GM21786 (cell line): Measurements from ENCODE around the gene TRAM2.

Experiments
- ATAC-seq: cut with Tn5 transposase; IDR thresholded peaks from one replicate; pipeline ENCODE4 v1.9.1; 2021; ENCODE audit not compliant: unreplicated experiment

The TRAM2 gene

DNA sequence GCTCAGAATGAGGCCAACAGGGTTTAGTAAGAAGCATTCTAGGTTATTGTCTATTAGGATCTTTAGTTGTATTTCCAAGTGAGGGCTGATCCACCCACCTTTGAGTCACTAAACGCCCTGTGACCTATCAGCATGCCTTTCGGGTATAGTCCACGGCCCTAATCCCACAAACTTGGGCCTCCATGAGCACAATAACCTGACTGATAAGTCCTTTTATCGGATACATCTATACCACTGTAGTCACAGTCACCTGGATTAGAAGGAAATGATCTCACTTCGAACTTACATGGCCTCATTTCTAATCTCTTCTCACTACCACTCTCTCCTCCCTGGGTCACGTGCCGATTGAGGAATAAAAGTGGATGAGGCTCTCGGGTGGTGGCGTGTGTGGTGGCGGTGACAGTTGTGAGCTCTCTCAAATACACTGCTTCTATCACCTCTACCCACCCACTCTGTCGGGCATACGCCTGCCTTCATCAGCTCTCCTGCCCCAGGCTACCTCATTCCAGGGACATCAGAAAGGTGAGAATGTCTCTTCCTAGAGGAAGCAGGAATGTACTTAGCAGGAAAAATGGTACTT, 65.2 kb downstream of the TRAM2 start:
- no peak for ATAC-seq

DNA sequence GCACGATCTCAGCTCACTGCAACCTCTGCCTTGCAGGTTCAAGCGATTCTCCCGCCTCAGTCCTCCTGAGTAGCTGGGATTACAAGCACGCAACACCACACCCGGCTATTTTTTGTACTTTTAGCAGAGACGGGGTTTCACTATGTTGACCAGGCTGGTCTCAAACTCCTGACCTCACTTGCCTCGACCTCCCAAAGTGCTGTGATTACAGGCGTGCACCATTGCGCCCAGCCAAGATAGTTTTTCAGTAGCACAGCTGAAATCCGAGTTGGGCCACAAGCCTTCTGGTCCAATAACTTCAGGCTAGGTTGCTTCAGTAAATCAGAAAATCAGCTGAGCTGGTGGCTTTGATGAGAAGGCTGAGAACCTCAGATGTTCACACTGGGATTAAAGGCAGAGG, 65.7 kb downstream of the TRAM2 start:
- no peak for ATAC-seq

DNA sequence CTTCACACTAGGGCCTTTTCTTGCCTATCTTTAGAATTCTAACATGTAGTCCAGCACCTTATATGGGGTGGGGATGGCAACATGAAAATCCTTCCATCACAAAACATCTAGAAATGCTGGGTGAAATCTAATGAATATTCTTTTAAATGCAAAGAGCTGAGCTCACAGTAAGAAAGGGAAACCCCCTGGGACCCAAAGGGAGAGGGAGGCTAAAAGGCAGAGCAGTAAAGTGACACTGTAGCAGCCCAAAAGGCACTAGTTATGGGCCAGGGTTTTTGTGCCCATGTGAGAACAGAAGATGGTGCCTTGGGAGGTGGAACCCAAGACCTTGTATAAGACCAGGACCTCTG, 66.7 kb downstream of the TRAM2 start:
- no peak for ATAC-seq

DNA sequence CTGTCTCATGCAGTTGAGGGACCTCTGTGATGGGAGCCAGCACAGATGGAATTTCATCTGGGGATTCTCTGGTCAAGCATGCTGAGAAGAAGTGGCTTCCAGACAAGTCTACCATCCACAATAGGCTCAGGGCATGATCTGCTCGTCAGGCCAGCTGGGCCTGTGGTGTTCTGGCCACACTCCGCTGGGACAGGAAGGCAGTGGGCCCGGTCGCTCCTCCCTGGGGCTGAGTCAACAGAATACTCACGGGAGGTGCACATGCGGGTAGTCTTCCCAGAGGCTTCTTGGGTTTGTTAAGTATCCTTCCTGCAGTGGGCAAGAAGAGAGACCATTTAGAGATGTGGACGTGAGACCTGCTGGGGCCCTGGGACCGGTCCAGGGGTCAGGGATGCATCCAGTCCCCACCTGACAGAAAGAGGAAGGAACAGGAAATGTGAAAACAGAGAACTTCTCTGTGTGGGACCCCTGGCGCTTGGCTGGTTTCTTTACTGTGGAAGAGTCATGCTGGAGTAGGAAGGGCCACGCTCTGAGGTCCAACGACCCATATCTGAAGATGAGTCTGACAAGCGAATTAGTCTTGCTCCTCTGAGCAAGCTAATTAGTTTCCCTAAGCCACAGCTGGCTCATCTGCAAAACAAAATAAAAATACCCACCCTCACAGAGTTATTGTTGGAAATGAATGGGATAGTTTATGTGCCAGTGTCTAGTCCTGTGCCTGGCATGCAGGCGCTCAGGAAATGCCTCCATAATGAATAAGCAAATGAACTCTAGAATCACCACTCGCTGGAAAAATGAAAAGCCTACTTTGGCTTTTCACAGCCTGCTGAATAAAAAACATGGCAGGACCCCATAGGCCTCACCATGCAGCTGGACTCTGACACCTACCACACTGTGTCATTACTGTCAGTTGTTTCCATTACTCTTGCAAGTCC, 67.3 kb downstream of the TRAM2 start:
- ATAC-seq = no peak

DNA sequence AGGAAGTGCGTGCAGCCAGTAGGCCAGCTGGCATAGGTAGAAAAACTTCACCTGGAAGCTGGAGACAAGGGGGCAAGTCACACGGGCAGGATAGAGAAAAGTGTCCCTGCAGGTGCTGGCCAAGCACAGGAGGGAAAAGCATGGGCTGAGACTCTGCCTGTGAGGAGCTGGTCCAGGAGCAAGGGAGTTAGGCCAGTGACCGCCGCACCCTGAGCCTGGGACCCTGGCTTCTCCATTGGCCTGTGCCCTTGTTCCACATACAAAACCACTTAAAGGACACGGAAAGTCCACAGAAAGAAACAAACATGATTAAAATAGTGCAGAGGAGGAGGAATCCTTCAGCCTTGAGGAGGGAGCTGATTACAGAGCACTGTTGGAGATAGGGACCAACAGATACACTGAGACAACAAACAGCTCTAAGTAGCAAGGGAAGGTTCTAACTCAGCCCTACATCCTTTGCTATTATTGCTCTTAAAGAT, 68.6 kb downstream of the TRAM2 start:
- ATAC-seq = no peak

DNA sequence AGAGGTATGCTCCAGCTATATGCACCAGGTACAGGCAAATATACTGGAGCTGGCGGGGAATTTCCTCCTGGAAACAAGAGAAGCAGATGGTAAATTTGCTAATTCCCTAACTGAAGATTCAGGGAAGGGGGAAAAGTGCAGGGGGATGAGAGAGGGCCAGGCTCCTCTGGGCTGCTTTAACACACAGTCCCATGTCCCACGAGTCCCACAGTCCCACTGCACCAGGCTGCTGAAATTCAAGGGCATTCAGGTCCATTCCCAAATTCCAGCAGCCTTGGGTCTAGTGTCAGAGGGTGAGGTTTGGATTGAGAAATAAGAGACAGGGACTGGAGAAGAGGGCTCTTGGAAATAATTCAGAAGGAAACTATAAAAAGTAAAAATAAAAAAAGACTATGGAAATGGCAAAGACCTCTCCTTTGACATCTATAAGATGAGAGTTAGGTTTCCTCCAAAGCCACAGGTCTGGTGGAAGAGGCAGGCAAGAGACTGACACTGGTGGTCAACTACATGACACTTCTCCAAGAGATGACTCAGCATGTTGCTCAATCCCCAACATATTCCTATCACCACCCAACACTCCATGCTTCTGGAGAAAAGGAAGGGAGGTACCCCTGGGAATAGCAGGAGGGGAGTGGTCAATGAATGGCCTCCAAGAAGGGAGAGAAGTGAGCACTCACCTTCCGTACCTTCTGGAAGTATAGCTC, 69.2 kb downstream of the TRAM2 start:
- ATAC-seq = no peak

DNA sequence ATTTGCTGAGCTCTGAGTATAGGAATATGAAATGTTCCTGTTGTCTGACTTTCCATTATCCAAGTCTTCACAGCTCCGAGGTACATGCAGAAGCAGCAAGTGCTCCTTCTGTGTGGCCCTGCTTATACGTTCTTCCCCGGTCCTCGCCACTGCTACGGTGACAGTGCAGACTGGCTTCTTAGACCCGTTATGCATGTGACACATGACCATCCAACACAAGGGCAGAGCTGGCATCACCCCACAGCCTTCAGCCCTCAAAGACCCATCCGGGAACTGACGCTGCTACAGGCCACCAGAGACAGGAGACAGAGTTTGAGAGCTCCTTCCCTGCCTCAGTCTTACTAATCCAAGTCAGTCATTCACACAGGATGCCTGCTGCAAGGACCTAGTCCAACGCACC, 70.4 kb downstream of the TRAM2 start:
- ATAC-seq = no peak

DNA sequence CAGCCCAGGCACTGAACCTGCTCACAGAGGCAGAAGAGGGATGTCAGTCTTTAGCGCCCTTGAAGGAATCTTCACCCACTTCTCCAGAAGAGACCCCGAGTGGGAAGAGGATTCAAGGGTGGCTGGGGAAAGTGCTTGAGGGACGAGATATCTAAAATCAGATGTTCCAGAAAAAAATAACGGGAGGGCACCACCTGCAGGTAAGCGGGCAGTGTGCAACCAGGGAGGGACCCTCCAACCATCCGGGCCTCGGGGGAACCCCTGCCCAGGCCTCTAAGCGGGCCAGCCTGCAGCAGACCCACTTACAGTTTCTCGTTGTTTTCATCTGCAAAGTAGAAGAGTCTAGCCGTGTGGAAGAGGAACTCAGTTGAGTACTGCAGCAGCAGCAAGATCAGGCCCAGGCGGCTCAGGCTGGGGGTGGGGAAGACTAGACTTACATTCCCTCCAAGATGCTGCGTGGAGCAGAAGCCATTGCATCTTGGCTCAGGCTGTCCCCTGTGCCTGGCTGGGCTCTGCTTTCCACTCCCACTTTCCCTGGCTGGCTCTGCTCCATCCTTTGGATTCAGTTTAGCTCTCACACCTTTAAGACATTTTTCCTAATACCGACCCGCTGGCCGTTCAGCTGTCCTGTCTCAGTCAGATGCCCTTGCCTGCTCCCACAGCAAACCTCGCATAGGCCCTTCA, 71.0 kb downstream of the TRAM2 start:
- no peak for ATAC-seq

DNA sequence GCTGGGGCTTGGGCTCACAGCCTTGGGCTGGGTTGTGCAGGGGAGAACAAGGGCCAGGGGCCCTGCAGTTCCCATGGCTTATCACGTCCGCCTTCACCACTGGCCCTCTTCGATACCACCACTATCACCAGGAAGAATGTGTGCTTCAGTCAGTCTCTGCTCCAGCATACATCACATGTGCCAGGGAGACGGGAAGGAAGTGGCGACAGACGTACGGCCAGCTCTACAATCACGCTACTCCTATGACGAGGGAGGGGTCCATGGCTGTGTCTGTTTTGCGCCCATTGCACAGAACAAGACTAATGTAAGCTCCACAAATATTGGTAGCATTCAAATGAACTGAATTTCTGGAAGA, 72.1 kb downstream of the TRAM2 start:
- no peak for ATAC-seq

- no peak for ATAC-seq
Observed at GRCh38 chr6:52503851-52504781, 72.7 kb downstream of the TRAM2 start.

- ATAC-seq = no peak
Observed at GRCh38 chr6:52503323-52503747, 73.5 kb downstream of the TRAM2 start.

DNA sequence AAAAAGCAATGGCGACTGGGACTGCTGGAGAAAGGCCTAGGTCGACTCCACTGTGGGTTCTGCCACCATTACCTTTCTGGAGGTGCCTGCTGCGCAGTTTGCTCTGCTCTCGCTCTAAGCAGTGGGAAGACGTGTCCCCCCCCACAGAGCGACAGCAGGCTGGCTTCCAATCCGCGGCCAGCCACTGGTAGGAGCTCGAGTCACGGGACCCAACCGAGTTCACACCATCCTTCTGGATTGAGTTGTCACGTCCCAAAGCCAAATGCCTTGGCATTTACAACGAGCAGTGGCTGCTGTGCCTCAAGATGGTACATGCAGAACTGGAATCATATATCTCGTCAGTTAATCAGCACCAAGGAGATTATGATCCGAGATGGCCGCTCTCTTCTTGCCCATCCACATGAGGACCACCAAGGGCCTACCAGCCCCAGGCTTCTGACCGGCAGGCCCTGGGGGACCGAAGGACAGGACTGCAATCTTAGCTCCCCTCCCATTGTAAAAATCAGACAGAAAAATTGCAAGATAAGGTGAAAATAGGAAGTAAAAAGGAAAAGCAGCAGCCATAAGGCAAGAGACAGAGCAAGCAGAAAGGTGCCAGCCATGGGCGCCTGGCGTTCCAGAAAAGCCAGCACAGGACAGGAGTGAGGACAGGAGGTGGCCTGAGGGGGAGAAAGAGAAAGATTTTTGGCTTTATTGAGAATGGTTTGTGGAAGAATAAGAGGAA, 74.4 kb downstream of the TRAM2 start:
- ATAC-seq = no peak

DNA sequence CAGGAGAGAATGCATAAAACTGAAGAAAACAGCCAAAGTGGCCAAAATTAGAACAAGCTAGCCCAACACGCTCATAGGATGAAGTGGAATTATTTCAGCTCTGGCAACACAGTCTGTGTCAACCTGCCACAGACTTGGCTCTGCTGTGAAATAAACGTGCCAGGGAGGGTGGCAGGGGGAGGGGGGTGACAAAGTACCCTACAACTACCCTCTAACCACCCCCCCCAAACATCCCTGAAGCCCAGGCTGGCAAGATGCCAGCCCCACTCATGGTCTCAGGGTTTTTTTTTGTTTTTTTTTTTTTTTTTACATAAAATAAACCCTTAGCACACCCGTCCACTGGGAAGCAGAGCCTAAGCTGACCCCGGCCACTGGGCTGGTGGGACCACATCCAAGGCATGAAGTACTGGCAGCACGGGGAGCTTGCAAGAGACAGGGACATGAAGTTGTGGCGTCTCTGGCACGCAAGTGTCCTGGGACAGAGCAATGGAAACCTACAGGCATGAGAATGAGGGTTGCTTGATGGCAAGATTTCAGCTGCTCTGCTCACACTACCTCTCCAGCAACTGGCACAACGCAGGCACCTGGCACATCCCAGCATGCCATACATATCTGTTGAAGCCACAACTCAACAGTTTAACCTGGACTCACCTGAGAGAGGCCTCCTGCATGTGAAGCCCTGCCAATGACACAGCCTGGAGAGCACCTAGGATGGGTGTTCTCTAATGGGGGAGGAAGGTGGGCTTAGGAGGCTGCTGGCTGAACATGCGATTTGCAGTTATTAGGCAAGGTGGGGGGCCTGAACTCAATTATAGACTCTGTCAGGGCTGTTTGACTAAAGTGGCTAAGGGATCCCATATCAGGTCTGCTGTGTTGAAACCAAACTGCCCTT, 76.4 kb downstream of the TRAM2 start:
- ATAC-seq = no peak

- no peak for ATAC-seq
Observed at GRCh38 chr6:52499681-52500236, 77.1 kb downstream of the TRAM2 start.

DNA sequence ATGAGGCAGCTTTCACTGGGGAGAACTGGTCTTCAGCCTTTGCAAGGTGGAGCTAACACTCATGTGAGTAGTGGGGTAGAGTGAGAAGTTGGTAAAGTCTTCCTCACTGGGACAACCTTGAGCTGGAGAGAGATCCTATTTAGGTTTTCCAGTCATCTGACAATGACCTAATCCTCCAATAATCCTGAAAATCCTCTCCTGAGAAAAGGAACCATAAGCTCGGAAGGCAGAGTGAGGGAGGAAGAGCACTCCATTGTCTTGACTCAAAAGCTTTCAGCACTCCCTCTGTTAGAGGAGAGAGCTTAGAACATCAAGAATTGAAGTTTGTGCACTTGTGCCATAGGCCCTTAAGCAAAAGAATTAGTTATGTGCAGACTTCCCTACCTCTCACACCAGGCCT, 77.8 kb downstream of the TRAM2 start:
- no peak for ATAC-seq

DNA sequence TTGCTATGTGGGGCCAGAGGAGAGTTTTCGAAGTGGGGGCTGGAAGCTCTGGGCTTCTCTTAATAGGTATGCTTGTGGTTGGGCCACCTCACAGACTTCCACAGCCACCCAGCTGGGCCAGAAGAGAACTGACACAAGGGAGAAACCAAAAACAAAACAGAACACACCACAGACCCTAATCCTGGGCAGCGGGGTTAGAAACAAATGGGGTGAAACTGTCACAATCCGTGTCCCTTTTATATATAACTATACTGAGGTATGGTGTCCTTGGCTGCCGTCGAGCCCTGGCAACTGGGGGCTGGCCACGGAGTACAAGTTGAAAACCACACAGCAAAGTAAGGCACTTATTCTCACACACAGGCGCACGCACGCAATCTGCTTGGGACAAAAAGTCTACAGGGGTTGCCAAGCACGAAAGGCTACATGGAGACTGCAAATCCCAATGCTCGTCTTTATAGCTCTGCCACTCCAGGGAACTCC, 78.3 kb downstream of the TRAM2 start:
- peak; percentile 41 for ATAC-seq

GRCh38 chr6:52497652-52498408, 79.0 kb downstream of the TRAM2 start:
- ATAC-seq = peak; percentile 76
